ENCODE measurements around the gene CAMK1D. TPM values are rescaled to one million over a fixed set of nuclear protein-coding genes. Genes with fewer than 3 reads are reported as not detected.

The CAMK1D gene
- total and polyA plus RNA-seq, 2 of the 8 experiments (the other 6 are each of a cell fraction or from before 2014, with no cell fraction given): 3.5 to 10.6 TPM

GRCh38 chr10:12844811-12845483 lies 495.6 kb downstream of the CAMK1D start:
- Histone ChIP-seq H4K5ac (ENCODE audit: insufficient read length, low read depth, low read length) (no peak overlapping the region), H3K14ac (ENCODE audit: insufficient read length) (no peak overlapping the region), H2BK120ac (replicated peaks; ENCODE audit: low read depth, low read length) (no peak overlapping the region), H3K36me3 (ENCODE audit: control insufficient read depth in 2 of 4, insufficient read depth in 4 of 4, low read length in 3 of 4) (no peaks in the 10 kb centered on the region), H3K79me2 (ENCODE audit: control insufficient read depth in 1 of 2, insufficient read depth in 2 of 2, low read length in 2 of 2) (no peaks in the 10 kb centered on the region), H2BK12ac (ENCODE audit: low read depth, low read length) (no peak overlapping the region), H2BK15ac (ENCODE audit: low read length) (peak overlapping the region; percentile 83; the same call in 1 of the 2 replicates), H2AFZ (ENCODE audit: low read length) (no peak overlapping the region), H3K4ac (replicated peaks; ENCODE audit: insufficient read length, low read depth, low read length) (no peak overlapping the region), H3K9me3 (ENCODE audit: insufficient read depth in 2 of 2, low read depth in 1 of 2, low read length in 1 of 2) (no peaks in the 10 kb centered on the region), H4K91ac (replicated peaks; ENCODE audit: insufficient read length, low read length) (no peak overlapping the region), H3K27ac (ENCODE audit: low read depth, low read length) (no peak overlapping the region), H3K23me2 (ENCODE audit: low read depth, low read length) (no peaks in the 10 kb centered on the region), H3K18ac (ENCODE audit: extremely low read depth, low read length) (no peak overlapping the region), H3K9ac (replicated peaks in 1 of 4; ENCODE audit: extremely low read depth in 1 of 4, low read depth in 3 of 4, low read length in 3 of 4) (no peak overlapping the region), H3K4me2 (ENCODE audit: insufficient read depth in 1 of 2, low read depth in 2 of 2, low read length in 2 of 2) (no peak overlapping the region), H2BK20ac (ENCODE audit: low read length) (no peak overlapping the region), H2AK5ac (ENCODE audit: low read depth, low read length) (no peak overlapping the region), H3K23ac (ENCODE audit: insufficient read length) (no peak overlapping the region), H3K27me3 (replicated peaks in 1 of 4; ENCODE audit: control insufficient read depth in 3 of 4, extremely low read depth in 1 of 4, insufficient read depth in 3 of 4, low read length in 3 of 4) (no peaks in the 10 kb centered on the region), H3K4me3 (ENCODE audit: extremely low read depth in 1 of 4, insufficient read depth in 2 of 4, low read depth in 3 of 4, low read length in 4 of 4) (no peak overlapping the region), H2BK5ac (ENCODE audit: low read depth, low read length) (no peak overlapping the region), H4K8ac (ENCODE audit: extremely low read depth, insufficient read depth, low read length) (no peak overlapping the region), H3K79me1 (ENCODE audit: low read depth, low read length) (no peaks in the 10 kb centered on the region), H3K4me1 (replicated peaks in 1 of 4; ENCODE audit: control insufficient read depth in 3 of 4, insufficient read depth in 4 of 4, low read length in 3 of 4) (peaks cover 0 to 4% (median 0%) of the 10 kb centered on the region in 4 experiments; a peak in 3 of 7 replicates), H4K20me1 (replicated peaks in 1 of 2; ENCODE audit: control insufficient read depth in 1 of 2, insufficient read depth in 2 of 2, low read length in 2 of 2) (no peaks in the 10 kb centered on the region), H3K56ac (replicated peaks; ENCODE audit: insufficient read length, low read depth, low read length) (no peak overlapping the region)
- DNase-seq (ENCODE audit: low read depth in 1 of 2, low spot score in 2 of 2) (no peak), FAIRE-seq (no peak)
- ChIA-PET CTCF (ENCODE audit: partially characterized antibody) (interaction anchor here (0.5 to 1.3 kb wide), 7 partner anchors 12 to 126 kb away, joined by 3 to 5 read pairs (median 3); no protein-coding TSS in a partner anchor), POLR2A (ENCODE audit: partially characterized antibody) (no interaction called here)
- 88% methylated on average over 11 of the region's 11 CpGs; no CpG with 5 or more reads in 1 of the 2 experiments for WGBS, 2 experiments (ENCODE audit: extremely low coverage in 1 of 2, insufficient coverage in 1 of 2, insufficient read length in 1 of 2, insufficient replicate concordance in 2 of 2, low coverage in 1 of 2, low lambda C conversion rate in 2 of 2, missing lambda C conversion rate in 1 of 2)
- TF ChIP-seq MAX (IDR thresholded peaks at IDR 0.05): no peak
- TF ChIP-seq SP1 (IDR thresholded peaks at IDR 0.05; ENCODE audit: low read depth, low read length): no peak
- TF ChIP-seq GABPA (IDR thresholded peaks at IDR 0.05; ENCODE audit: borderline replicate concordance, insufficient read depth, low read length): no peak
- TF ChIP-seq MAFK (IDR thresholded peaks at IDR 0.05; ENCODE audit: low read depth, low read length): no peak
- no peak for TF ChIP-seq TAF7 (optimal IDR thresholded peaks at IDR 0.05; ENCODE audit: borderline replicate concordance, low read depth, low read length)
- TF ChIP-seq TBP (IDR thresholded peaks at IDR 0.05; ENCODE audit: low read depth, low read length): no peak
- TF ChIP-seq HDAC6 (IDR thresholded peaks at IDR 0.05; ENCODE audit: low read depth, low read length): no peak
- no peak for TF ChIP-seq SIN3A (conservative IDR thresholded peaks at IDR 0.05 in 1 of 2, IDR thresholded peaks at IDR 0.05 in 1 of 2; ENCODE audit: low read depth in 1 of 2, low read length in 2 of 2)
- TF ChIP-seq, protein P1, sequence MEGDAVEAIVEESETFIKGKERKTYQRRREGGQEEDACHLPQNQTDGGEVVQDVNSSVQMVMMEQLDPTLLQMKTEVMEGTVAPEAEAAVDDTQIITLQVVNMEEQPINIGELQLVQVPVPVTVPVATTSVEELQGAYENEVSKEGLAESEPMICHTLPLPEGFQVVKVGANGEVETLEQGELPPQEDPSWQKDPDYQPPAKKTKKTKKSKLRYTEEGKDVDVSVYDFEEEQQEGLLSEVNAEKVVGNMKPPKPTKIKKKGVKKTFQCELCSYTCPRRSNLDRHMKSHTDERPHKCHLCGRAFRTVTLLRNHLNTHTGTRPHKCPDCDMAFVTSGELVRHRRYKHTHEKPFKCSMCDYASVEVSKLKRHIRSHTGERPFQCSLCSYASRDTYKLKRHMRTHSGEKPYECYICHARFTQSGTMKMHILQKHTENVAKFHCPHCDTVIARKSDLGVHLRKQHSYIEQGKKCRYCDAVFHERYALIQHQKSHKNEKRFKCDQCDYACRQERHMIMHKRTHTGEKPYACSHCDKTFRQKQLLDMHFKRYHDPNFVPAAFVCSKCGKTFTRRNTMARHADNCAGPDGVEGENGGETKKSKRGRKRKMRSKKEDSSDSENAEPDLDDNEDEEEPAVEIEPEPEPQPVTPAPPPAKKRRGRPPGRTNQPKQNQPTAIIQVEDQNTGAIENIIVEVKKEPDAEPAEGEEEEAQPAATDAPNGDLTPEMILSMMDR (IDR thresholded peaks at IDR 0.05; ENCODE audit: control extremely low read depth in 1 of 3, insufficient read depth in 1 of 3, low read depth in 1 of 3, low read length in 3 of 3): no peak

All from H1 (cell line).